Measurements from ENCODE around the gene FRY. TPM values are rescaled to one million over a fixed set of nuclear protein-coding genes. Genes with fewer than 3 reads are reported as not detected.
"Not testable (repeated sequence)": the region's sequence is repeated elsewhere in the genome, so short reads cannot be mapped to it uniquely, and the experiment has no call there.

FRY gene
- total RNA-seq, 2 donors from 2014 or later = 122 to 165 TPM

GRCh38 chr13:31987535-31988170, 43.9 kb upstream of the FRY start:
- Histone ChIP-seq H3K4me3 (no peak overlapping the region), H3K27me3 (replicated peaks; ENCODE audit: insufficient read depth) (no peaks in the 10 kb centered on the region), H3K9me3 (no peaks in the 10 kb centered on the region), H3K36me3 (no peaks in the 10 kb centered on the region), H3K4me1 (ENCODE audit: control insufficient read depth in 1 of 2, low read depth in 2 of 2) (peaks cover 0 to 6% of the 10 kb centered on the region in 2 donors), H3K27ac (no peak overlapping the region)
- ATAC-seq (ENCODE audit: insufficient number of reproducible peaks, low FRiP score, low read depth) = no peak
- no peak for TF ChIP-seq CTCF (IDR thresholded peaks at IDR 0.05)
- DNase-seq (ENCODE audit: low spot score) = no peak

GRCh38 chr13:31994367-31994766, 37.2 kb upstream of the FRY start:
- not testable (repeated sequence) for H3K4me3 ChIP-seq; DNase-seq (ENCODE audit: low spot score); H3K27me3 ChIP-seq (replicated peaks; ENCODE audit: insufficient read depth); H3K9me3 ChIP-seq; H3K36me3 ChIP-seq; H3K27ac ChIP-seq; ATAC-seq (ENCODE audit: insufficient number of reproducible peaks, low FRiP score, low read depth)
- peaks cover 5 to 23% of the 10 kb centered on the region in 2 donors for H3K4me1 ChIP-seq (ENCODE audit: control insufficient read depth in 1 of 2, low read depth in 2 of 2)

GRCh38 chr13:31996601-31997000, 35.0 kb upstream of the FRY start:
- H3K4me3 ChIP-seq = no peak overlapping the region
- no peaks in the 10 kb centered on the region for H3K36me3 ChIP-seq
- ATAC-seq (ENCODE audit: insufficient number of reproducible peaks, low FRiP score, low read depth) (no peak), DNase-seq (ENCODE audit: low spot score) (no peak)
- TF ChIP-seq CTCF (IDR thresholded peaks at IDR 0.05) = no peak
- no peaks in the 10 kb centered on the region for H3K27me3 ChIP-seq (replicated peaks; ENCODE audit: insufficient read depth)
- H3K9me3 ChIP-seq = no peaks in the 10 kb centered on the region
- no peak overlapping the region for H3K27ac ChIP-seq
- H3K4me1 ChIP-seq (ENCODE audit: control insufficient read depth in 1 of 2, low read depth in 2 of 2) = peaks cover 5 to 23% of the 10 kb centered on the region in 2 donors

- TF ChIP-seq CTCF (IDR thresholded peaks at IDR 0.05) = no peak
- Histone ChIP-seq H3K27me3 (replicated peaks; ENCODE audit: insufficient read depth) (no peaks in the 10 kb centered on the region), H3K4me1 (ENCODE audit: control insufficient read depth in 1 of 2, low read depth in 2 of 2) (peaks cover 5 to 23% of the 10 kb centered on the region in 2 donors), H3K36me3 (no peaks in the 10 kb centered on the region), H3K4me3 (no peak overlapping the region), H3K9me3 (no peaks in the 10 kb centered on the region), H3K27ac (peak overlapping the region in 1 of 2 donors; percentile 13)
- no peak for DNase-seq (ENCODE audit: low spot score)
- no peak for ATAC-seq (ENCODE audit: insufficient number of reproducible peaks, low FRiP score, low read depth)
Measured at GRCh38 chr13:31997641-31998040, 33.9 kb upstream of the FRY start.

- Histone ChIP-seq H3K27ac (peak overlapping the region in 1 of 2 donors; percentile 53), H3K4me3 (peak overlapping the region; percentile 24), H3K9me3 (no peaks in the 10 kb centered on the region), H3K36me3 (no peaks in the 10 kb centered on the region), H3K4me1 (ENCODE audit: control insufficient read depth in 1 of 2, low read depth in 2 of 2) (peaks cover 5 to 23% of the 10 kb centered on the region in 2 donors), H3K27me3 (replicated peaks; ENCODE audit: insufficient read depth) (no peaks in the 10 kb centered on the region)
- no peak for DNase-seq (ENCODE audit: low spot score)
- ATAC-seq (ENCODE audit: insufficient number of reproducible peaks, low FRiP score, low read depth) = no peak
- no peak for TF ChIP-seq CTCF (IDR thresholded peaks at IDR 0.05)
Measured at GRCh38 chr13:31998131-31998530, 33.4 kb upstream of the FRY start.

- ATAC-seq (ENCODE audit: insufficient number of reproducible peaks, low FRiP score, low read depth) = not testable (repeated sequence)
- H3K4me1 ChIP-seq (ENCODE audit: control insufficient read depth in 1 of 2, low read depth in 2 of 2) = peaks cover 10 to 41% of the 10 kb centered on the region in 2 donors
Measured at GRCh38 chr13:32000754-32001153, 30.8 kb upstream of the FRY start.

More at GRCh38 chr13:32000754-32001153, 30.8 kb upstream of the FRY start:
- H3K27me3 ChIP-seq (replicated peaks; ENCODE audit: insufficient read depth); H3K4me3 ChIP-seq; DNase-seq (ENCODE audit: low spot score); H3K36me3 ChIP-seq; H3K27ac ChIP-seq; H3K9me3 ChIP-seq: not testable (repeated sequence)
